ENCODE results near the gene FHOD1. TPM values are rescaled to one million over a fixed set of nuclear protein-coding genes. Genes with fewer than 3 reads are reported as not detected.
A peak's percentile ranks its signal among the peaks of the same experiment; 100 is the strongest.

FHOD1 gene
- polyA plus RNA-seq, 2 of the 4 experiments (the other 2 are of a cell fraction): 16.1 to 33.6 TPM

DNA sequence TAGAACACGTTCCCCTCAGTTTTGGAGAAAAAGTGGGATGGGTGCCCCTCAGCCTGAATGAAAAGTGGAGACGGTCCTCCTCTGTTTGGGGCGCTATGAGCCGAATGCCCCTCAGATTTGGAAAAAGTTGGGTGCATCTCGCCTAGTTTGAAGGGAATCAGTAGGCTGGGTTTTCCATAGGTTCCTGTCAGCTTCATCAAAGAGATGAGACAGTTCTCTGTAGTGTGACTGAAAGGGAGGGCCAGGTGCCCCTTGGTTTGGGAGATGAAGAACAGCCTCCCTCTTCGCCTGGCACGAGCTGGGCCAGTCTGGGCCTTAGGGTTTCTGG lies 756 bp upstream of the FHOD1 start:
- FAIRE-seq (no peak), DNase-seq (ENCODE audit: low read depth in 1 of 2, low spot score in 1 of 2) (no peak), ATAC-seq (peak in 1 of 2 experiments; percentile 2; a peak in 1 of 6 replicates)
- H3K4me2 ChIP-seq: peak overlapping the region; percentile 97
- ChIA-PET POLR2A (interaction anchor here (0.5 to 3.3 kb wide), 11 partner anchors 9 to 194 kb away, joined by 3 to 30 read pairs (median 3); partner anchors contain the start of gene TMEM208), CTCF (interaction anchor here (0.7 to 9.7 kb wide), 13 partner anchors 12 to 569 kb away, joined by 3 to 138 read pairs (median 6); partner anchors contain the start of genes KCTD19, LRRC36 and TMEM208)
- peak overlapping the region; percentile 77 to 95 for H3K27ac ChIP-seq
- peaks cover 45% of the 10 kb centered on the region for H3K4me1 ChIP-seq
- WGBS (ENCODE audit: missing lambda C conversion rate): 11% methylated on average over 7 of the region's 7 CpGs
- peak; percentile 12 for TF ChIP-seq CHD2 (IDR thresholded peaks at IDR 0.05; ENCODE audit: low read length, partially characterized antibody)
- TF ChIP-seq, protein P1, sequence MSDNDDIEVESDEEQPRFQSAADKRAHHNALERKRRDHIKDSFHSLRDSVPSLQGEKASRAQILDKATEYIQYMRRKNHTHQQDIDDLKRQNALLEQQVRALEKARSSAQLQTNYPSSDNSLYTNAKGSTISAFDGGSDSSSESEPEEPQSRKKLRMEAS (IDR thresholded peaks at IDR 0.05): peak; percentile 27; the same call in 1 of the 2 replicates
- TF ChIP-seq, protein P2, sequence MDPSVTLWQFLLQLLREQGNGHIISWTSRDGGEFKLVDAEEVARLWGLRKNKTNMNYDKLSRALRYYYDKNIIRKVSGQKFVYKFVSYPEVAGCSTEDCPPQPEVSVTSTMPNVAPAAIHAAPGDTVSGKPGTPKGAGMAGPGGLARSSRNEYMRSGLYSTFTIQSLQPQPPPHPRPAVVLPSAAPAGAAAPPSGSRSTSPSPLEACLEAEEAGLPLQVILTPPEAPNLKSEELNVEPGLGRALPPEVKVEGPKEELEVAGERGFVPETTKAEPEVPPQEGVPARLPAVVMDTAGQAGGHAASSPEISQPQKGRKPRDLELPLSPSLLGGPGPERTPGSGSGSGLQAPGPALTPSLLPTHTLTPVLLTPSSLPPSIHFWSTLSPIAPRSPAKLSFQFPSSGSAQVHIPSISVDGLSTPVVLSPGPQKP (IDR thresholded peaks at IDR 0.05; ENCODE audit: low read depth, low read length): no peak
- TF ChIP-seq FOSL2 (IDR thresholded peaks at IDR 0.05): no peak
- TF ChIP-seq FOSL2 (CRISPR knock-in tag; IDR thresholded peaks at IDR 0.05): no peak
- TF ChIP-seq, protein P3, sequence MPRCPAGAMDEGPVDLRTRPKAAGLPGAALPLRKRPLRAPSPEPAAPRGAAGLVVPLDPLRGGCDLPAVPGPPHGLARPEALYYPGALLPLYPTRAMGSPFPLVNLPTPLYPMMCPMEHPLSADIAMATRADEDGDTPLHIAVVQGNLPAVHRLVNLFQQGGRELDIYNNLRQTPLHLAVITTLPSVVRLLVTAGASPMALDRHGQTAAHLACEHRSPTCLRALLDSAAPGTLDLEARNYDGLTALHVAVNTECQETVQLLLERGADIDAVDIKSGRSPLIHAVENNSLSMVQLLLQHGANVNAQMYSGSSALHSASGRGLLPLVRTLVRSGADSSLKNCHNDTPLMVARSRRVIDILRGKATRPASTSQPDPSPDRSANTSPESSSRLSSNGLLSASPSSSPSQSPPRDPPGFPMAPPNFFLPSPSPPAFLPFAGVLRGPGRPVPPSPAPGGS (IDR thresholded peaks at IDR 0.05): 0 out of 3 replicates have a peak, but pooled peaks have one; percentile 6
- H3K9me3 ChIP-seq: no peaks in the 10 kb centered on the region
- peak overlapping the region; percentile 74 for H3K4me3 ChIP-seq

DNA sequence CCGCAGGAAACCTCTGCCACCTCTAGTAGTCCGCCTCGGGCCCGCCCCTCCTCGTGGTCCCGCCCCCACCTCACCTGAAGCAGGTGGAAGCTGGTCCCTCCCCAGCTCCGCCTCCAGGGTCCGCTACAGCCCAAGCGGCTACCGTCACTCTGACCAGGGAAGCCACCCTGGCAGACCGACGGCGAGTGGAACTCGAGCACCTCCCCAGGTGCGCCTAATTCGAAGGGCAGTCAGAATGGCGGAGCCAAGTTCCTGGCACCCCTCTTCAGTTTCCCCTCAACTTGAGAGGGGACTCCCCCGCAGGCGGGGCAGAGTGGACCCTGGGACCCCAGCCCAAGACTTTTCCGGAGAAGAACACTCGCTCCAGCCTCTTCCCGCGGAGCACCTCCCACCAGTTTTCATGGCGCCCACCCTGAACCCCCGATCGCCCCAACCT lies 507 bp downstream of the FHOD1 start:
- peak overlapping the region; percentile 74 for H3K4me3 ChIP-seq
- peak in 1 of 2 experiments; percentile 15; a peak in 5 of 6 replicates for ATAC-seq
- TF ChIP-seq, protein P4, sequence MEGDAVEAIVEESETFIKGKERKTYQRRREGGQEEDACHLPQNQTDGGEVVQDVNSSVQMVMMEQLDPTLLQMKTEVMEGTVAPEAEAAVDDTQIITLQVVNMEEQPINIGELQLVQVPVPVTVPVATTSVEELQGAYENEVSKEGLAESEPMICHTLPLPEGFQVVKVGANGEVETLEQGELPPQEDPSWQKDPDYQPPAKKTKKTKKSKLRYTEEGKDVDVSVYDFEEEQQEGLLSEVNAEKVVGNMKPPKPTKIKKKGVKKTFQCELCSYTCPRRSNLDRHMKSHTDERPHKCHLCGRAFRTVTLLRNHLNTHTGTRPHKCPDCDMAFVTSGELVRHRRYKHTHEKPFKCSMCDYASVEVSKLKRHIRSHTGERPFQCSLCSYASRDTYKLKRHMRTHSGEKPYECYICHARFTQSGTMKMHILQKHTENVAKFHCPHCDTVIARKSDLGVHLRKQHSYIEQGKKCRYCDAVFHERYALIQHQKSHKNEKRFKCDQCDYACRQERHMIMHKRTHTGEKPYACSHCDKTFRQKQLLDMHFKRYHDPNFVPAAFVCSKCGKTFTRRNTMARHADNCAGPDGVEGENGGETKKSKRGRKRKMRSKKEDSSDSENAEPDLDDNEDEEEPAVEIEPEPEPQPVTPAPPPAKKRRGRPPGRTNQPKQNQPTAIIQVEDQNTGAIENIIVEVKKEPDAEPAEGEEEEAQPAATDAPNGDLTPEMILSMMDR (IDR thresholded peaks at IDR 0.05): no peak
- TF ChIP-seq SMC3 (IDR thresholded peaks at IDR 0.05): no peak
- no peak for TF ChIP-seq CHD2 (IDR thresholded peaks at IDR 0.05; ENCODE audit: low read length, partially characterized antibody)
- TF ChIP-seq HDAC2 (IDR thresholded peaks at IDR 0.05): no peak
- no peak for TF ChIP-seq RNF2 (IDR thresholded peaks at IDR 0.05; ENCODE audit: borderline replicate concordance, low read depth)
- TF ChIP-seq ZFP36 (IDR thresholded peaks at IDR 0.05; ENCODE audit: borderline replicate concordance, partially characterized antibody): no peak
- TF ChIP-seq HOXB5 (CRISPR knock-in tag; IDR thresholded peaks at IDR 0.05): no peak
- TF ChIP-seq JUNB (IDR thresholded peaks at IDR 0.05): no peak
- TF ChIP-seq, protein P5, sequence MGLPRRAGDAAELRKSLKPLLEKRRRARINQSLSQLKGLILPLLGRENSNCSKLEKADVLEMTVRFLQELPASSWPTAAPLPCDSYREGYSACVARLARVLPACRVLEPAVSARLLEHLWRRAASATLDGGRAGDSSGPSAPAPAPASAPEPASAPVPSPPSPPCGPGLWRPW (IDR thresholded peaks at IDR 0.05): no peak
- no peak for TF ChIP-seq FOSL2 (IDR thresholded peaks at IDR 0.05)
- TF ChIP-seq FOSL2 (CRISPR knock-in tag; IDR thresholded peaks at IDR 0.05): no peak
- no peak for TF ChIP-seq HEYL (CRISPR knock-in tag; IDR thresholded peaks at IDR 0.05)
- no peak for TF ChIP-seq NR3C1 (IDR thresholded peaks at IDR 0.05)
- no peak for TF ChIP-seq HOXA7 (CRISPR knock-in tag; IDR thresholded peaks at IDR 0.05)
- no peak for TF ChIP-seq ZNF302 (CRISPR knock-in tag; IDR thresholded peaks at IDR 0.05)
- no peak for TF ChIP-seq ZC3H11A (IDR thresholded peaks at IDR 0.05)
- TF ChIP-seq NFE2L2 (conservative IDR thresholded peaks at IDR 0.05; ENCODE audit: low read length): no peak
- no peak for FAIRE-seq
- 0% methylated on average over 9 of the region's 26 CpGs for WGBS (ENCODE audit: missing lambda C conversion rate)
- ChIA-PET POLR2A (interaction anchor here (0.7 to 3.3 kb wide), 9 partner anchors 10 to 76 kb away, joined by 3 to 30 read pairs (median 3); partner anchors contain the start of genes NOL3 and TMEM208), CTCF (interaction anchor here (0.9 to 9.7 kb wide), 17 partner anchors 13 to 570 kb away, joined by 3 to 138 read pairs (median 4); partner anchors contain the start of genes KCTD19, LRRC36, TMEM208 and TPPP3)
- DNase-seq (ENCODE audit: low read depth in 1 of 2, low spot score in 1 of 2): no peak
- H3K27ac ChIP-seq: peak overlapping the region; percentile 91 to 98
- no peaks in the 10 kb centered on the region for H3K9me3 ChIP-seq
- peak overlapping the region; percentile 97 for H3K4me2 ChIP-seq
- peaks cover 56% of the 10 kb centered on the region for H3K4me1 ChIP-seq
